Stimulated activated memory B cell treated with anti-CD40 and anti-IgM and Interleukin-4, amounts not matched to agents 10 μg/mL and 1 μg/mL and 100 μg/mL, for 72 hours (primary cell): ENCODE data around the gene HKDC1.
"Not testable (repeated sequence)": the region's sequence is repeated elsewhere in the genome, so short reads cannot be mapped to it uniquely, and the experiment has no call there.

Experiments
- ATAC-seq: fragments of 150-1000 bp; cut with Tn5 transposase; 2 replicates; pipeline ENCODE4 v1.10.0; 2021
- H3K27ac Mint-ChIP-seq: one replicate; pipeline ENCODE4 v1.8.0; 2022; ENCODE audit warnings: mild to moderate bottlenecking, mixed read lengths
- H3K27me3 Mint-ChIP-seq: one replicate; pipeline ENCODE4 v1.8.0; 2022; ENCODE audit warnings: mixed read lengths
- H3K36me3 Mint-ChIP-seq: one replicate; pipeline ENCODE4 v1.8.0; 2022; ENCODE audit warnings: mixed read lengths
- H3K4me1 Mint-ChIP-seq: one replicate; pipeline ENCODE4 v1.8.0; 2022; ENCODE audit warnings: mixed read lengths
- H3K4me3 Mint-ChIP-seq: one replicate; pipeline ENCODE4 v1.8.0; 2022; ENCODE audit warnings: mild to moderate bottlenecking, moderate library complexity, mixed read lengths
- H3K9me3 Mint-ChIP-seq: one replicate; pipeline ENCODE4 v1.8.0; 2022; ENCODE audit warnings: mixed read lengths

Gene HKDC1

GRCh38 chr10:69220041-69220451 is at the start of gene HKDC1:
HKDC1 (plus strand) TSS chr10:69220332; CDS start chr10:69220436, 104 bp downstream.
- Mint-ChIP-seq H3K36me3 (no peaks in the 10 kb centered on the region), H3K27ac (no peak within 1 kb of the TSS)

GRCh38 chr10:69172241-69172982 is 47.7 kb upstream of the HKDC1 start:
- H3K4me3 Mint-ChIP-seq: no peak overlapping the region
- no peaks in the 10 kb centered on the region for H3K27me3 Mint-ChIP-seq
- no peaks in the 10 kb centered on the region for H3K4me1 Mint-ChIP-seq
- no peak for ATAC-seq
- H3K9me3 Mint-ChIP-seq: no peaks in the 10 kb centered on the region
- H3K27ac Mint-ChIP-seq: no peak overlapping the region
- H3K36me3 Mint-ChIP-seq: peaks cover 15% of the 10 kb centered on the region

More at GRCh38 chr10:69220041-69220451, at the start of gene HKDC1:
- Mint-ChIP-seq H3K4me3 (no peak within 1 kb of the TSS), H3K9me3 (no peaks in the 10 kb centered on the region), H3K27me3 (no peaks in the 10 kb centered on the region), H3K4me1 (peaks cover 25% of the 10 kb centered on the region)
- no peak for ATAC-seq

GRCh38 chr10:69175326-69175725 is 44.8 kb upstream of the HKDC1 start:
- H3K9me3 Mint-ChIP-seq, H3K27ac Mint-ChIP-seq, H3K27me3 Mint-ChIP-seq, H3K4me3 Mint-ChIP-seq, ATAC-seq: not testable (repeated sequence)
- Mint-ChIP-seq H3K4me1 (peaks cover 11% of the 10 kb centered on the region), H3K36me3 (peaks cover 12% of the 10 kb centered on the region)

- Mint-ChIP-seq H3K4me3 (no peak overlapping the region), H3K4me1 (peaks cover 23% of the 10 kb centered on the region), H3K36me3 (no peaks in the 10 kb centered on the region), H3K27me3 (no peaks in the 10 kb centered on the region), H3K27ac (no peak overlapping the region), H3K9me3 (no peaks in the 10 kb centered on the region)
- ATAC-seq: no peak
These were observed 43.3 kb upstream of the HKDC1 start for GRCh38 chr10:69176823-69177222.

GRCh38 chr10:69179089-69179742 is 40.9 kb upstream of the HKDC1 start:
- ATAC-seq: peak; percentile 50
- H3K27me3 Mint-ChIP-seq: no peaks in the 10 kb centered on the region
- H3K9me3 Mint-ChIP-seq: no peaks in the 10 kb centered on the region
- peaks cover 38% of the 10 kb centered on the region for H3K4me1 Mint-ChIP-seq
- peak overlapping the region; percentile 95 for H3K4me3 Mint-ChIP-seq
- peak overlapping the region; percentile 100 for H3K27ac Mint-ChIP-seq
- peaks cover 7% of the 10 kb centered on the region for H3K36me3 Mint-ChIP-seq

GRCh38 chr10:69179743-69180524 is 40.2 kb upstream of the HKDC1 start, which contains the start of gene SUPV3L1:
SUPV3L1 (plus strand) TSS chr10:69180234; CDS start chr10:69180292, 58 bp downstream.
- Mint-ChIP-seq H3K36me3 (peaks cover 13% of the 10 kb centered on the region), H3K4me3 (peak within 1 kb of the TSS; percentile 95), H3K4me1 (peaks cover 42% of the 10 kb centered on the region), H3K27ac (peak within 1 kb of the TSS; percentile 100), H3K27me3 (no peaks in the 10 kb centered on the region), H3K9me3 (no peaks in the 10 kb centered on the region)
- ATAC-seq: peak; percentile 95

- no peak for ATAC-seq
These were observed 39.5 kb upstream of the HKDC1 start for GRCh38 chr10:69180525-69181204.

GRCh38 chr10:69181433-69181832 is 38.7 kb upstream of the HKDC1 start:
- Mint-ChIP-seq H3K4me1 (peaks cover 49% of the 10 kb centered on the region), H3K27me3 (no peaks in the 10 kb centered on the region), H3K27ac (peak overlapping the region; percentile 100)

More at GRCh38 chr10:69180525-69181204, 39.5 kb upstream of the HKDC1 start:
- H3K27me3 Mint-ChIP-seq: no peaks in the 10 kb centered on the region
- H3K27ac Mint-ChIP-seq: peak overlapping the region; percentile 100
- peak overlapping the region; percentile 95 for H3K4me3 Mint-ChIP-seq
- H3K36me3 Mint-ChIP-seq: peaks cover 17% of the 10 kb centered on the region
- peaks cover 49% of the 10 kb centered on the region for H3K4me1 Mint-ChIP-seq
- H3K9me3 Mint-ChIP-seq: no peaks in the 10 kb centered on the region

GRCh38 chr10:69182005-69182404 is 38.1 kb upstream of the HKDC1 start:
- Mint-ChIP-seq H3K36me3 (peaks cover 22% of the 10 kb centered on the region), H3K27me3 (no peaks in the 10 kb centered on the region), H3K27ac (no peak overlapping the region), H3K4me1 (peaks cover 49% of the 10 kb centered on the region), H3K9me3 (no peaks in the 10 kb centered on the region), H3K4me3 (no peak overlapping the region)
- ATAC-seq: no peak

More at GRCh38 chr10:69181433-69181832, 38.7 kb upstream of the HKDC1 start:
- H3K36me3 Mint-ChIP-seq: peaks cover 19% of the 10 kb centered on the region
- ATAC-seq: no peak
- no peaks in the 10 kb centered on the region for H3K9me3 Mint-ChIP-seq
- peak overlapping the region; percentile 95 for H3K4me3 Mint-ChIP-seq

- H3K4me1 Mint-ChIP-seq: peaks cover 27% of the 10 kb centered on the region
- H3K9me3 Mint-ChIP-seq: no peaks in the 10 kb centered on the region
- no peaks in the 10 kb centered on the region for H3K27me3 Mint-ChIP-seq
- peaks cover 43% of the 10 kb centered on the region for H3K36me3 Mint-ChIP-seq
- no peak for ATAC-seq
- H3K4me3 Mint-ChIP-seq: no peak overlapping the region
- no peak overlapping the region for H3K27ac Mint-ChIP-seq
These were observed 33.6 kb upstream of the HKDC1 start for GRCh38 chr10:69186524-69186923.

- Mint-ChIP-seq H3K27ac (peak overlapping the region; percentile 16), H3K9me3 (no peaks in the 10 kb centered on the region), H3K4me3 (no peak overlapping the region), H3K36me3 (peaks cover 29% of the 10 kb centered on the region), H3K27me3 (no peaks in the 10 kb centered on the region), H3K4me1 (peaks cover 9% of the 10 kb centered on the region)
- no peak for ATAC-seq
These were observed 19.1 kb upstream of the HKDC1 start for GRCh38 chr10:69201045-69201444.

GRCh38 chr10:69202332-69202731 is 17.8 kb upstream of the HKDC1 start:
- Mint-ChIP-seq H3K4me1 (peaks cover 9% of the 10 kb centered on the region), H3K4me3 (no peak overlapping the region), H3K27ac (peak overlapping the region; percentile 16), H3K27me3 (no peaks in the 10 kb centered on the region), H3K9me3 (no peaks in the 10 kb centered on the region), H3K36me3 (peaks cover 40% of the 10 kb centered on the region)
- no peak for ATAC-seq

GRCh38 chr10:69208761-69209160 is 11.4 kb upstream of the HKDC1 start:
- Mint-ChIP-seq H3K36me3 (peaks cover 36% of the 10 kb centered on the region), H3K4me1 (peaks cover 9% of the 10 kb centered on the region), H3K27me3 (no peaks in the 10 kb centered on the region), H3K27ac (no peak overlapping the region), H3K9me3 (no peaks in the 10 kb centered on the region), H3K4me3 (no peak overlapping the region)
- no peak for ATAC-seq

- Mint-ChIP-seq H3K27ac (no peak overlapping the region), H3K27me3 (no peaks in the 10 kb centered on the region), H3K9me3 (peaks cover 3% of the 10 kb centered on the region), H3K4me3 (no peak overlapping the region), H3K36me3 (peaks cover 36% of the 10 kb centered on the region), H3K4me1 (peaks cover 18% of the 10 kb centered on the region)
- no peak for ATAC-seq
These were observed 10.2 kb upstream of the HKDC1 start for GRCh38 chr10:69209787-69210484.
